ENCODE data around the gene L3MBTL1.

Gene L3MBTL1

GRCh38 chr20:43570496-43570895, 63.0 kb downstream of the L3MBTL1 start:
- H3K4me3 ChIP-seq (ENCODE audit: control insufficient read depth, low read depth, low read length), result no peak overlapping the region
- DNase-seq (ENCODE audit: low read depth), result no peak
- TF ChIP-seq CTCF (conservative IDR thresholded peaks at IDR 0.05; ENCODE audit: control insufficient read depth, insufficient read depth, low read depth, low read length), result no peak

- no peak overlapping the region for H3K4me3 ChIP-seq (ENCODE audit: control insufficient read depth, low read depth, low read length)
- no peak for TF ChIP-seq CTCF (conservative IDR thresholded peaks at IDR 0.05; ENCODE audit: control insufficient read depth, insufficient read depth, low read depth, low read length)
- DNase-seq (ENCODE audit: low read depth), result no peak
Observed at GRCh38 chr20:43571310-43571709, 63.8 kb downstream of the L3MBTL1 start.

- TF ChIP-seq CTCF (conservative IDR thresholded peaks at IDR 0.05; ENCODE audit: control insufficient read depth, insufficient read depth, low read depth, low read length), result no peak
- DNase-seq (ENCODE audit: low read depth), result no peak
Observed at GRCh38 chr20:43571771-43572170, 64.3 kb downstream of the L3MBTL1 start.

GRCh38 chr20:43572891-43573290, 65.4 kb downstream of the L3MBTL1 start:
- no peak for DNase-seq (ENCODE audit: low read depth)
- no peak overlapping the region for H3K4me3 ChIP-seq (ENCODE audit: control insufficient read depth, low read depth, low read length)
- TF ChIP-seq CTCF (conservative IDR thresholded peaks at IDR 0.05; ENCODE audit: control insufficient read depth, insufficient read depth, low read depth, low read length), result no peak

More at GRCh38 chr20:43571771-43572170, 64.3 kb downstream of the L3MBTL1 start:
- H3K4me3 ChIP-seq (ENCODE audit: control insufficient read depth, low read depth, low read length), result no peak overlapping the region

- TF ChIP-seq CTCF (conservative IDR thresholded peaks at IDR 0.05; ENCODE audit: control insufficient read depth, insufficient read depth, low read depth, low read length), result no peak
- DNase-seq (ENCODE audit: low read depth), result no peak
- H3K4me3 ChIP-seq (ENCODE audit: control insufficient read depth, low read depth, low read length), result no peak overlapping the region
Observed at GRCh38 chr20:43576108-43576507, 68.6 kb downstream of the L3MBTL1 start.

- no peak for TF ChIP-seq CTCF (conservative IDR thresholded peaks at IDR 0.05; ENCODE audit: control insufficient read depth, insufficient read depth, low read depth, low read length)
- DNase-seq (ENCODE audit: low read depth), result no peak
Observed at GRCh38 chr20:43579861-43580793, 72.6 kb downstream of the L3MBTL1 start.

More at GRCh38 chr20:43579861-43580793, 72.6 kb downstream of the L3MBTL1 start:
- H3K4me3 ChIP-seq (ENCODE audit: control insufficient read depth, low read depth, low read length), result no peak overlapping the region
